Neural crest cell (in vitro differentiated cells): ENCODE measurements around the gene MKRN3. TPM values are rescaled to one million over a fixed set of nuclear protein-coding genes. Genes with fewer than 3 reads are reported as not detected.

Experiments used
- DNase-seq: peaks from one replicate; pipeline ENCODE4 v3.0.0; 2021; ENCODE audit warnings: low read depth, mixed read lengths, low spot score
- H3K27ac Mint-ChIP-seq: one replicate; pipeline ENCODE4 v1.8.0; 2021; ENCODE audit warnings: mild to moderate bottlenecking, mixed read lengths; ENCODE audit not compliant: unreplicated experiment
- H3K27me3 Mint-ChIP-seq: 2 replicates; pipeline ENCODE4 v1.8.0; 2021; ENCODE audit warnings: low read depth, mild to moderate bottlenecking, mixed read lengths
- H3K36me3 Mint-ChIP-seq: 2 replicates; pipeline ENCODE4 v1.8.0; 2021; ENCODE audit warnings: low read depth, mild to moderate bottlenecking, mixed read lengths
- H3K4me1 Mint-ChIP-seq: 2 replicates; pipeline ENCODE4 v1.8.0; 2021; ENCODE audit warnings: mixed read lengths
- H3K4me3 Mint-ChIP-seq: one replicate; pipeline ENCODE4 v1.8.0; 2021; ENCODE audit warnings: mild to moderate bottlenecking, mixed read lengths
- H3K9me3 Mint-ChIP-seq: 2 replicates; pipeline ENCODE4 v1.8.0; 2021; ENCODE audit warnings: mixed read lengths
- total RNA-seq: library from RNA; stranded (reverse); gene quantifications from 2 replicates; pipeline ENCODE4 v1.2.1, GENCODE V29; 2021
- TF ChIP-seq, protein P1 (sequence below): fragments of 200-600 bp; sonication (generic); conservative IDR thresholded peaks from 2 replicates; pipeline ENCODE4 v1.5.0; 2021; ENCODE audit warnings: antibody characterized with exemption, mild to moderate bottlenecking

MKRN3 gene
- total RNA-seq, 1 donor from 2014 or later: 3.8 TPM

GRCh38 chr15:23569151-23569925 lies 3.9 kb downstream of the MKRN3 start:
- Mint-ChIP-seq H3K27ac (no peak overlapping the region), H3K4me1 (peaks cover 53% of the 10 kb centered on the region), H3K4me3 (peak overlapping the region; percentile 78), H3K36me3 (peaks cover 7% of the 10 kb centered on the region), H3K27me3 (no peaks in the 10 kb centered on the region), H3K9me3 (no peaks in the 10 kb centered on the region)
- TF ChIP-seq, protein P1, sequence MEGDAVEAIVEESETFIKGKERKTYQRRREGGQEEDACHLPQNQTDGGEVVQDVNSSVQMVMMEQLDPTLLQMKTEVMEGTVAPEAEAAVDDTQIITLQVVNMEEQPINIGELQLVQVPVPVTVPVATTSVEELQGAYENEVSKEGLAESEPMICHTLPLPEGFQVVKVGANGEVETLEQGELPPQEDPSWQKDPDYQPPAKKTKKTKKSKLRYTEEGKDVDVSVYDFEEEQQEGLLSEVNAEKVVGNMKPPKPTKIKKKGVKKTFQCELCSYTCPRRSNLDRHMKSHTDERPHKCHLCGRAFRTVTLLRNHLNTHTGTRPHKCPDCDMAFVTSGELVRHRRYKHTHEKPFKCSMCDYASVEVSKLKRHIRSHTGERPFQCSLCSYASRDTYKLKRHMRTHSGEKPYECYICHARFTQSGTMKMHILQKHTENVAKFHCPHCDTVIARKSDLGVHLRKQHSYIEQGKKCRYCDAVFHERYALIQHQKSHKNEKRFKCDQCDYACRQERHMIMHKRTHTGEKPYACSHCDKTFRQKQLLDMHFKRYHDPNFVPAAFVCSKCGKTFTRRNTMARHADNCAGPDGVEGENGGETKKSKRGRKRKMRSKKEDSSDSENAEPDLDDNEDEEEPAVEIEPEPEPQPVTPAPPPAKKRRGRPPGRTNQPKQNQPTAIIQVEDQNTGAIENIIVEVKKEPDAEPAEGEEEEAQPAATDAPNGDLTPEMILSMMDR: no peak
- no peak for DNase-seq

GRCh38 chr15:23570486-23570885 lies 5.0 kb downstream of the MKRN3 start:
- H3K9me3 Mint-ChIP-seq: no peaks in the 10 kb centered on the region
- peak overlapping the region; percentile 94 for H3K27ac Mint-ChIP-seq
- peaks cover 42% of the 10 kb centered on the region for H3K4me1 Mint-ChIP-seq
- peak; percentile 12 for DNase-seq
- peaks cover 3% of the 10 kb centered on the region for H3K36me3 Mint-ChIP-seq
- TF ChIP-seq, protein P1: no peak
- H3K27me3 Mint-ChIP-seq: no peaks in the 10 kb centered on the region
- peak overlapping the region; percentile 65 for H3K4me3 Mint-ChIP-seq

DNA sequence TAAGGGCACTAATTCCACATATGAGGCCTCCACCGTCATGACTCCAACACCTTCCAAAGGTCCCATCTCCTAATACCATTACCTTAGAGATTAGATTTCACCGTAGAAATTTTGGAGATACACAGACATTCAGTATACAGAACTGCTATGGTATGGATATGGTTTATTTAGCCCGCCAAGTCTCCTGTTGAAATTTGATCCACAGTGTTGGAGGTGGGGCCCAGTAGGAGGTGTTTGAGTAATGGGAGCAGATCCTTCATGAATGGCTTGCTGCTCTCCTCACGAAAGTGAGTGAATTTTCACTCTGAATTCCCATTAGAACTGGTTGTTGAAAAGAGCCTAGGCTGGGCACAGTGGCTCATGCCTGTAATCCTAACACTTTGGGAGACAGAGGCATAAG lies 7.4 kb downstream of the MKRN3 start:
- TF ChIP-seq, protein P1: no peak
- Mint-ChIP-seq H3K27me3 (no peaks in the 10 kb centered on the region), H3K4me1 (peaks cover 31% of the 10 kb centered on the region), H3K4me3 (no peak overlapping the region), H3K9me3 (no peaks in the 10 kb centered on the region), H3K36me3 (no peaks in the 10 kb centered on the region), H3K27ac (no peak overlapping the region)
- DNase-seq: no peak

DNA sequence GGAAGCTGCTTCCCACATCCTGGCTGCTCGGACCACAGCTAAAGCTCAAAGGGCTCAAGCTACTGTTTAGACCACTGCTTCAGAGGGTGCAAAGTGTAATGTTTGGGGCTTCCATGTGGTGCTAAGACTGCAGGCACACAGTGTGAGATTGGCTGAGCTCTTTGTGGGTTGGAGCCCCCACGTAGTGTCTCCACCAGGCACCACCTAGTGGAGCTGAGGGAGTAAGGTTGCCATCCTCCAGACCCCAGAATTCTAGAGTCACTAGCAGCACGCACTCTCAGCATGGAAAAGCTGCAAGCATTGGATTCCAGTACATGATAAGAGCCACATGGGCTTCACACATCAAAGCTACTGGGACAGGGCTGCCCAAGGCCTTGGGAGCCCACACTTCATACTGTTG lies 9.3 kb downstream of the MKRN3 start:
- Mint-ChIP-seq H3K4me1 (peaks cover 19% of the 10 kb centered on the region), H3K27me3 (no peaks in the 10 kb centered on the region), H3K36me3 (no peaks in the 10 kb centered on the region), H3K27ac (no peak overlapping the region), H3K4me3 (no peak overlapping the region), H3K9me3 (no peaks in the 10 kb centered on the region)
- DNase-seq: no peak
- TF ChIP-seq, protein P1: no peak

DNA sequence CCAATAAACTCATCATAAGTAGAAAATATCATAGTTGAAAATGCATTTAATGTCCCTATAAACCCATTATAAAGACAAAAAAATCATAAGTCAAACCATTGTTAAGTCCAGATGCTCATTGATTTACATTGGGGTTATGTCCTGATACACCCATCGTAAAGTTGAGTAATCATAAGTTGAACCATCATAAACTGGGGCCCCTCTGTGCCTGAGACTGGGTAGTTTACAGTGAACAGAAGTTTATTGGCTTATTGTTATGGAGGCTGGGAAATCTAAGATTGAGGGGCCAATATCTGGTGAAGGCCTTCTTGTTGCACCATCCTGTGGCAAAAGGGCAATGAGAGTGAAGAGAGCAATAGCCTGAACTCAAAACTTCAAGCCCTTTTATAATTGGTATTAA lies 10.6 kb downstream of the MKRN3 start:
- Mint-ChIP-seq H3K9me3 (no peaks in the 10 kb centered on the region), H3K4me1 (peaks cover 10% of the 10 kb centered on the region), H3K27me3 (no peaks in the 10 kb centered on the region), H3K36me3 (no peaks in the 10 kb centered on the region), H3K4me3 (no peak overlapping the region), H3K27ac (no peak overlapping the region)
- TF ChIP-seq, protein P1: no peak
- no peak for DNase-seq
